Right forelimb (tissue), 1 donor: ENCODE data around the gene EMC6.
A peak's percentile ranks its signal among the peaks of the same experiment; 100 is the strongest.
"Not testable (repeated sequence)": the region's sequence is repeated elsewhere in the genome, so short reads cannot be mapped to it uniquely, and the experiment has no call there.

Experiments
- DNase-seq: peaks from one replicate; pipeline ENCODE4 v3.0.0-alpha.2; 2018

Gene EMC6

DNA sequence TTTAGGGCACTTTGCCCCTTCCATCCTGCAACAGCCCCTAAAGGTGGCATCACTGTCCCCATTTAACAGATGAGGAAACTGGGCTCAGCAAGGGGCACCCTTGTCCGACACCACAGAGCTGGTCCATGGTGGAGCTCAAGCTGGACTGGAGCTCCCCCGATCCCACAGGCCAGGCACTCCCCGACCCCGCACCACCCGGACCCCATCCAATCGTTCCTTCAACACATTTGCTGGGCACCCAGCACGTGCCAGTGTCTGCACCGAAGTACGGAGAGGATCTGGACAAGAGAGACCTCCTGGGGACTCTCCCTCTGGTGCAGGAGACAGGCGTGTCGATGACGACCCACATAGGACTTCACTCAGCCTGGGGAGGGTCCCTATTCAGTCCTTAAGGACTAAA, 13.4 kb downstream of the EMC6 start:
- DNase-seq: no peak

DNA sequence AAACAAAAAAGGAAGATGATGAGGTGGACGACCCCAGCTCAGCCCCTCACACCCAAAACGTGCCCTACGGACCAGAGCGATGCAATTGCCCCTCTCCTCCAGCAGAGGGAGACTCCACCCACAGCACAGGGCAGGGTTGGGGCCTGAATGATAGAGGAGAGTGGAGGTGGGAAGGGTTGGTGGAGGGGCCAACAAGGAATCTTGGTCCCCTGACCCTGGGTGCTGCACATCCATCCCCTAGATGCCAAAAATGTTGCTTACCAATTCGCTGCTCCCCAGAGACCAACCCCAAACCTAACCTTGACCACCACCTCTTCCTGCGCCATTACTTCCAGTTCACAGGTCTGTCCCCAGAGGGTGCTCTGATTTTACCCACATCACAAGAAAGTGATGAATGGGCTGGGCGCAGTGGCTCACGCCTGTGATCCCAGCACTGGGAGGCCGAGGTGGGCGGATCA, 14.5 kb downstream of the EMC6 start:
- DNase-seq: no peak

DNA sequence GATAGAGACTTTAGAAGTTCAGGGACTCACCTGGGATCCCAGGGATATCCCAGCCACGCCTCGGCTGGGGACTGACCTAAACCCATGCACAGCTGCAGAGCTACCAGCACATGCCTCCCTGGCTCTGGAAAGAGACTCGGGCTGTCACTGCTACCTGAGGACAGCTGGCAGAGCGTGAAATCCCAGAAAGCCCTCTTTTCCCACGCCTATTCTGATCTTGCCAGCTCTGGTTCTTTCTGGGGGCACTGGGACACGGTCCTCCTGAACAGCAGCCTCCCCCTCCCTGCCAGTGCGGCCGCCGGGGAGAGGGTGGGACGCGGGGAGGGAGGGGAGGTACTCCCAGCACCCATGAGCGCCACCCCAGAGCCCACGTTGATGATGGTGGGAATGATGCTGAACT, 16.6 kb downstream of the EMC6 start:
- no peak for DNase-seq

DNA sequence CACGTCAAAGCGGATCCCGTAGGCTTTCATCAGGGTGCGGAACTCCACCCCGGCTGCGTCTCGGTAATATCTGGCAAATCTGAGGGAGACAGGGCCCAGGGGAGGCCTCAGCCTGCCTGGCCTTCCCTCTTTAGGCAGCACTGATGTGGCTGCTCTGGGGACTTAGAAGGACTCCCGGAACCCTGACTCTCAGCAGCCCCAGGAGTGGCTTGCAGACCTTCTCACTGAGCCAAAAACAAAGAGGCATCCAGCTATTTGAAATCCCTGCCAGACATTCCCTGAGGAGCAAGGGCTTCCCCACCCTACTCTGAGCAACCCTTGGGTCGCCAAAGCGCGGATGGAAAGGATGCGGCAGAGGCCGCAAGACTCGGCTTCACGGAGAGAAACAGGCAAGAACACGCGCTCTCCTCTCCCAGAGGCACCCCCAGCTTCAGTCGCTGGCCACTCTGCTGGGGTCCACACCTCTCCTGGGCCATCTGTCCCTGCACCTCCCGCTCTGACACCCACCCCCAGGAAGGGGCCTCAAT, 19.5 kb downstream of the EMC6 start:
- DNase-seq: no peak

DNA sequence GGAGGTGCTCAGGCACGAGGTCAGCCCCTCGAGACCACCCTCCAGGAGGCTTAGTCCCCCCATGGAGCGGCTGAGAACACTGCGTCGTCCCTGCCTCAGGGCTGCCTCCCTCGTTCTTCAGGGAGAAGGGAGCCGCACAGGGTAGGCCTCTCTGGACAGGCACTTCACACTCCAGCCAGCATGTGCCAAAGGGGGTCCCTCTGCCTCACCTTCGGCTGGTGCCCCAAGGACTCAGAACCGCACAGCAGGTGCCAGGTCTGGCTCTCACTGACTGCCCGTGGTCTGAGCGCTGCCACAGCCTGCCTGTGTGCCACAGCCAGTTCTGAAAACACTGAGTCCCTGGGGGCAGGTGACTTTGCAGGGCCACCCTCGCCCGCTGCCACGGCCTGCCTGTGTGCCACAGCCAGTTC, 20.2 kb downstream of the EMC6 start:
- DNase-seq: no peak

DNA sequence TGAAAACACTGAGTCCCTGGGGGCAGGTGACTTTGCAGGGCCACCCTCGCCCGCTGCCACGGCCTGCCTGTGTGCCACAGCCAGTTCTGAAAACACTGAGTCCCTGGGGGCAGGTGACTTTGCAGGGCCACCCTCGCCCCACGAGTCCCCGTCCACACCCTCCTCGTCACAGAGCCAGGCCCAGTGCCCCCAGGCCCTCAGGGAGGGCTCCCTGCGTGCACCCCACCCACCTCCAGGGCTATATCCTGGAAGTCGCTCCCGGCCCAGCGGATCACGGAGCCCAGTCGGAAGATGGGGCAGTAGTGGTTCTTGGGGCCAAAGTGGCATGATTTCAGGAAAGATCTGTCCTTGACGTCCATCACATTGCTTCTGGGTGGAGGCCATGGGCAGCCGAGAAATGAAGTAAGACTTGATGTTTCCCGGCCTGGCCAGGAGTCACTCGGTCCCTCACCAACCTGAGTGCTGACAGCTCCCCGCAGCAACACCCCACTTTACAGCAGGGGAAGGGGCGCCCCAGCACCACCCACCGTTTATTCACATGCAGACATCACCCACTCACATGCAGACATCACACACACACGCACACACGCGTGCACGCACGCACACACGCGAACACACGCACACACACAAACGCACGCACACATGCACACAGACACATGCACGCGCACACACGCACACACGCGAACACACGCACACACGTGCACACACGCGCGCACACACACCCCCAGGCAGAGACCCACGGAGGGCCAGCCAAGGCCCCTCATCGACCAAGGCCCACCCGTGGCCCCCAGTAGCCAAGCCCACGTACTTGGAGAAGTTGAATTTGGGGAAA, 20.9 kb downstream of the EMC6 start:
- no peak for DNase-seq

DNA sequence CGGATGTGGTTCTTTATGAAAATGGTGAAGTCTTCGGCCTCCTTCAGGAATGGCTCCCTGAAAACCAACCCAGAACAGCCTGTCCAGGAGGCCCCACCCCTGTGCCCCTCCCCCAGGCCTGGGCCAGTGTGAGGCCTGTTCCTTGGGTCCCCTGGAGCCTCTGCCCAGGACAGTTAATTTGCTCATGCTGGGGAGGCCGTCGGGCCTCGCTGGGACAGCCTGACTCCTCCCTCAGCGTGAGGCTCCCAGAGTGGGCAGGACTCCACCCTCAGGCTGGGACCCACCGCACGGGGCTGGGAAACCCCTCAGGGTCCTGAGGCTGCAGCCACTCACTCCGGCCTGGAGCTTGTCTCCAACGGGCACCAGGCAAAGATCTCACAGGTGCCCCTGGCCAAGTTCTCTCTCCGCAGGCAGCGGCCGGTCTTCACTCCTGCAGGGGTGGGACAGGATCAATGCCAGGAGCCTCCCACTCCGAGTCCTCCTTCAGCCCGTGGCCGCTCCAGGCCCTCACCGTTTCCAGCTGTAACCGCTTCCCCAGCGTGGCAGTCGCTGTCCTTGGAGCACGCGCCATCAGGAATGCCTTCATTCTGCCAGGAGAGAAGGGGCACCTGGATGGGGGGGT, 21.6 kb downstream of the EMC6 start:
- DNase-seq: no peak

DNA sequence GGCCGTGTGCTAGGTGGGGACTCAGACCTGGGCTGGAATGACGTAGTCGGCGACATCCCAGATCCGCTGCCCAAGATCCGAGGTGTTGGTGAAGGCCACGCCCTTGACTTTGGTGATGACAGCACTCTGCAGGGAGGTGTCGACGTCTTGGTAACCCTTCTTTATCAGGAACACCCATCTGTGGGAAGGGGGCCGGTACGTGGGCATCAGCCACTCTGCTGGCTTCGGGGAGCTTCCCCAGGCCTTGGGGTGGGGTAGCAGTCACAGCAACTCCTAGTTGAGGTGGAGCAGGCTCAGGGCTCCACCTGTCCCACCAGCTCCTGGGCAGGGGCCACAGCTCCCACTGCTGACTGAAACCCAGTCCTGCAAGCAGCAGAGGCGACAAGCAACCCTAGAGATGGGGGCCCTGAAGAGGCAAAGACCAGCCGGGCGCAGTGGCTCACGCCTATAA, 23.0 kb downstream of the EMC6 start:
- DNase-seq: no peak

DNA sequence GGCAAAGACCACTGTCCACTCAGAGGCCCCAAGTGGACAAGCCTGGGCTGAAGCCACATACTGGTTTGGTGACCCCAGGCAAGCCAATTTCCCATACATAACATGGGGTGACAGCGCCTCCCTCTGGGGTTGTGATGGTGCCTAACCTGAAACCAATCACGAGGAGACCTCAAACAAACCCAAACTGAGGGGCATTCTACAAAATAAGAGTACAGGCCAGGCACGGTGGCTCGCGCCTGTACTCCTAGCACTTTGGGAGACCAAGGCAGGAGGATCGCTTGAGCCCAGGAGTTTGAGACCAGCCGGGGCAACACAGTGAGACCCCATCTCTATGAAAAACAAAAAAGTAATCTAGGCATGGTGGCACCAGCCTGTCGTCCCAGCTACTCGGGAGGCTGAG, 23.7 kb downstream of the EMC6 start:
- DNase-seq: no peak

DNA sequence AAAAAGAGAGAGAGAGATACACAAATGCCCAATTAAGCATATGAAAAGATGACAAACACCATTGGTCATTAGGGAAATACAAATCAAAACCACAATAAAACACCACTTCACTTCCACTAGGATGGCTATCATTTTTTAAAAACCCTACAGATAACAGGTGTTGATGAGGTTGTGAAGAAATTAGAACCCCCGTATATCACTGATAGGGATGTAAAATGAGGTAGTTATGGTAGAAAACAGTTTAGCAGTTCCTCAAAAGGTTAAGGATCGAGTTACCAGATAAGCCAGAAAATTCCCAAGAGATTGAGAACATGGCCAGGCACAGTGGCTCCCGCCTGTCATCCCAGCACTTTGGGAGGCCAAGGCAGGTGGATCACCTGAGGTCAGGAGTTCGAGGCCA, 24.5 kb downstream of the EMC6 start:
- no peak for DNase-seq

DNA sequence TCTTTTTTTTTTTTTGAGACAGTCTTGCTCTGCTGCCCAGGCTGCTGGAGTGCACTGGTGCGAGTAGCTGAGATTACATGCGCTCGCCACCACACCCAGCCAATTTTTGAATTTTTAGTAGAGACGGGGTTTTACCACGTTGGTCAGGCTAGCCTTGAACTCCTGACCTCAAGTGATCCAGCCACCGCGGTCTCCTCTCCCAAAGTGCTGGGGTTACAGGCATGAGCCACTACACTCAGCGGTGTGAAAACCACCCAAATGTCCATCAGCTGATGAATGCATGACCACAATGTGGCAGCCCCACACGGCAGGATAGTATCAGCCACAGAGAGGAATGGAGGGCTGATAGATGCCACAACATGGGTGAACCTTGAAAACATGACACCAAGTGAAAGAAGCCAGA, 25.2 kb downstream of the EMC6 start:
- no peak for DNase-seq

DNA sequence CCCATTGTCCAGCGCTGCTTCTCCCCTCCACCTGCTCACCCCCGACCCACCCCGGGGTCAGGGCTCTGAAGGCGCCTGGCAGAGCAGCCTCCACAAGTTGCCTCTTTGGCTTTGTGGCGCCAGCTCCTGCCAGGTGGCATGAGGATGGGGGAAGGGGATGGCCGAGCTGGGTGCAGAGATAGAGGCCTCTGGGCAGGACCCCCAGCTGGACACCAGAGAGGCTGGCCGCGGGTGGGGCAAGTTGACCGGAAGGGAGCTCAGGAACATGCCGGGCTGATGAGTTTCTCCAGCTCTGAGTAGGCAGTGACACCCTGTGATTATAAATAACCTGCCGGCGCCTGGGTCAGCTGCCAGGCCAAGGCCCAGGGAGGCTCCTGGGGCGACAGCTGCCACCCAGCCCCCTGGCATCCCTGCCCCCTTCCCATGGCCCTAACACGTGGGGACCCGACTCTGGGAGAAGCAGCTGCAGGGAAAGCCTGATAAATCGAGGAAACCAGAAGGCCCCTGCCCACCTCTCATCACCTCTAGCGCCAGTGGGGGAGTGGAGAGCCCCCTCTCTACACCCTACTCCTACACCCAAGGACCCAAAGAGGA, 26.6 kb downstream of the EMC6 start:
- no peak for DNase-seq

DNA sequence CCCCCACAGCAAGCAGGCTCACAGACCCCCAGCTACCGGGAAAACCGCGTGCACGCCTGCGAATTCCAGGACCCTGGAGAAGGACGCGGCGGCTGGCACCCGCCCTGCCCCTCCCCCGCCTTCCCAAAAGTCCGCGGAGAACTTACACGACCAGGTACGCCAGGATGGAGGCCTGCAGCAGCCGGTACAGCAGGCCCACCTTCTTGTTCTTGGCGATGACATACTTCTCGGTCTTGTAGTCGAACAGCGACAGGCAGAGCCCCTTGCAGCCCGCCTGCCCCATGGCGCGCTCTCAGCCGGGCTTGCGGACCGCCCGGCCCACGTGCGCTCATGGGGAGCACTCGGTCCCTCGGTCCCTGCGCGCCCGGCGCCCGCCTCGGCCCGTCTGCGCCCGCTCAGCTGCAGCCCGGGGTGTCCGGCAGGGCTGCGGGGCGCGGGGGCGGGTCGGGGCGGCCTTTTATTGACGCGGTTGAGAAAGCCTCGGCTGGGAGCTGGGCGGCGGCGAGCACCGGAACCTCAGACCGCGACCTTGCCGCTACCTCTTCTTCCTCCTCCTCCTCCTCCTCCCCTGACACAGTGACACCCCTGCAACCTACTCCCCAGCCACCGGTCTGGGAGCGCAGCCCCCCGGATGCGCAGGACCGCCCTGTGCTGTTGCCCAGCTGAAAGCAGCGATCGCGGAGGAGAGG, 27.3 kb downstream of the EMC6 start, which contains the start of gene P2RX5:
TSS of gene P2RX5 (minus strand) at position 433 of the 689 bp plus-strand sequence. CDS start at position 283, 150 bp downstream.
- peak; percentile 66 for DNase-seq

DNA sequence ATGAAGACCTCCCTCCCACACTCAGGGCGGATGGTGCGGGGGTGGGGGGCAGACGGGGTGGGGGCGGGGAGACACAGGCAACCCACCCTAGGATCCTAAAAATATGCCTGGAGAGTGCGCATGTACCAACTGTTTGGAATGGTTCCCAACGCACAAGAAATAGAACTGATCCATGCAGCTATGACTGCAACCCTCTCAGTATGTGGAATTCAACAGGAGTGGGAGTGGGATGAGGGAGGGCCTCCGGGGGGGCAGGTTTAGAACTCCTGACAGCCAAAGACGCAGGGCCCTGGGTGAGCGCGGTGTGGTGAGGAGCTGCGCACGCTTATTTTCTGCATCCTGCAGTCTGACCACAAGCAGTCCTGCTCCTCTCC, 28.5 kb downstream of the EMC6 start:
- DNase-seq: no peak

DNA sequence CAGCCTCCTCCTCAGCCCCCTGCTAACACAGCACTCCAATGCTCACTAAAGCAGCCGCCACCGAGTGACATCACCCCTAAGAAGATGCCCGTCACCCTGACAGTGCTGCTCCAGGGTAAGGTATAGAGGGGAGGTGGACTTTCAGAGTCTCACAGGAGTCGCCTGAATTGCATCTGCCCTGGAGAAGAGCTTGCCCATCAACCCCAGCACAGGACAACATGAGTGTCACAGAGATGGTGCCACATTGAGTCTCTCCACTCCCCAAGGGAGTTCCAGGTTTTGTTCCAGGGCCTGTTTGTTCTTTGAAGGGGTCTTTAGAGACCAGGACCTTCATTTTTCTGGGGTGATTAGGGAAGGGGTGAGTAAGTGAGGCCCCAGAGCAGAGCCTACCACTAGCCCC, 29.5 kb downstream of the EMC6 start:
- no peak for DNase-seq

DNA sequence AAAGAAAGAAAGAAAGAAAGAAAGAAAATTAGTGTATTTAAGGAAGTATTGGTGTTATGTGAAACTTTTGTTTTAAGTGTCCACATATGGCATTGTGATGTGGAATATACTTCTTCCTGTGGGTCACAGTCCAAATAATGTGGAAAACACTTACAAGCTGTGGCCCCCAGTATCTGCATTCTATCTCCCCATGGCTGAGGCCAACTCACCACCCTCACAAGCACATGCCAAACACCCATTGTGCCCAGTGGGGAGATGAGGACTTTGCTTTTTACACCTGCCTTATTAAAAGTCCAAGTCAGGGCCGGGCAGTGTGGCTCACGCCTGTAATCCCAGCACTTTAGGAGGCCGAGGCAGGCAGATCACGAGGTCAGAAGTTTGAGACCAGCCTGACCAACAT, 31.3 kb downstream of the EMC6 start:
- no peak for DNase-seq

DNA sequence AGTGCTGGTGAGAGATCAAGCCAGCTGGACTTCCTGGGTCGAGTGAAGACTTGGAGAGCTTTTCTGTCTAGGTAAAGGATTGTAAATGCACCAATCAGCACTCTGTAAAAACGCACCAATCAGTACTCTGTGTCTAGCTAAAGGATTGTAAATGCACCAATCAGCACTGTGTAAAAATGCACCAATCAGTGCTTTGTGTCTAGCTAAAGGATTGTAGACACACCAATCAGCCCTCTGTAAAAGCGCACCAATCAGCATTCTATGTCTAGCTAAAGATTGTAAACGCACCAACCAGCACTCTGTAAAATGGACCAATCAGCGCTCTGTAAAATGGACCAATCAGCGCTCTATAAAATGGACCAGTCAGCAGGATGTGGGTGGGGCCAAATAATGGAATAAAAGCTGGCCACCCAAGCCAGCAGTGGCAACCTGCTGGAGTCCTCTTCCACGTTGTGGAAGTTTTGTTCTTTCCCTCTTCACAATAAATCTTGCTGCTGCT, 33.5 kb downstream of the EMC6 start:
- not testable (repeated sequence) for DNase-seq

DNA sequence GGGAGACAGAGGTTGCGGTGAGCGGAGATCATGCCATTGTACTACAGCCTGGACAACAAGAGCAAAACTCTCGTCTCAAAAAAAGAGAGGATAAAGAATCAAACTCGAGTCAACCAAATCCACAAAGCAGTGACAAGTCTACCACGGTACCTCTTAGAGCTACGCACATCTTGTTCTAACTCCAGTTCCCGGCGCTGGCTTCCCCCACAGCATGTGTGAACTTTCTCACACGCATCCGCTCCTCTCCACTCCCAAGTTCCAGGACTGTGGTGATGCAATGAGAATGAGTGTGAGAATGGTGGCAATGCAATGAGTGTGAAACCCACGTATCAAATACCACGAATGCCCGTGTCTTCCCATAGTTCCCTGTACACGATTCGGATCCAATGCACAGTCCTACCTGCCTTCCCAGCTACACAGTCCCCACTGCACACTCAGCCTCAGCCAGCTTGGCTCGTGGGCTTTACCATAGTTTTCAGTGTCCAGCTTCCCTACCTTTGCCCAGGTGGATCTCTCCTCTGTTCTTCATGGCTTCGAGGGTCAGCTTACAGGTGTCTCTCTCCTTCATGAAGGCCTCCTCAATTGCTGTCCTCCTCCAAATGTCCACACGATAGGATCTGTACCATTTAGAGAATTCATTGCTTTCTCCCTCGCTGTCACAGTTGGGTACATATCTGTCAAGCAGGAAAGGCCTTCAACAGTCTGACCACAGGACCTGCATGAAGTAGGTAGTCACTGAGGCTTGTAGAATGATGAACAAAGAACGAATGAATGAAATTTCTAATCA, 36.5 kb downstream of the EMC6 start:
- DNase-seq: no peak

DNA sequence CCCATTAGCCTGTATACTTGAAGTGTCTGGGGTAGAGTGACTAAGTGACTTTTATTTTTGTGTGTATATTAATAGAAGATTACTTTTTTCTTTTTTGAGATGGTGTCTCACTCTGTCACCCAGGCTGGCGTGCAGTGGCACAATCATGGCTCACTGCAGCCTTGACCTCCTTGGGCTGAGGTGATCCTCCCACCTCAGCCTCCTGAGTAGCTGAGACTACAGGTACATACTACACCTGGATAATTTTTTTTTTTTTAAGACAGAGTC, 37.0 kb downstream of the EMC6 start:
- not testable (repeated sequence) for DNase-seq

DNA sequence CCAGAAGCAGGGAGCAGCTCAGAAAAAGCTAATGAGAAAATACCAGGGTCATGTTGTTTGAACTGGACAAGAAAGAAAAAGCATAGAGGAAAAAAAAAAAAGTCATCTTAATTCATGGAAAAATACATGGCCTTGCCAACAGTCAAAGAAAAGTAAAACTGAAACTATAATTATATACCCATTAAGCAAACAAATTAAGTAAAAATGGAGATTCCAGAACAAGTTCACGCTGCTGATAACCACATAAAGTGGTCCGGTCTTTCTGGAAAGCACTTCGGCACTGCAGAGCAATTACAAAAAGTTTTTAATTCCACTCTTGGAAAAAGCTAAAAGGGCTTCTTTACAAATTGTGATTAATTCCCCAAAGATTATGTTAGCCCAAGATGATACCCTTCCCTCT, 39.8 kb downstream of the EMC6 start:
- DNase-seq: no peak

DNA sequence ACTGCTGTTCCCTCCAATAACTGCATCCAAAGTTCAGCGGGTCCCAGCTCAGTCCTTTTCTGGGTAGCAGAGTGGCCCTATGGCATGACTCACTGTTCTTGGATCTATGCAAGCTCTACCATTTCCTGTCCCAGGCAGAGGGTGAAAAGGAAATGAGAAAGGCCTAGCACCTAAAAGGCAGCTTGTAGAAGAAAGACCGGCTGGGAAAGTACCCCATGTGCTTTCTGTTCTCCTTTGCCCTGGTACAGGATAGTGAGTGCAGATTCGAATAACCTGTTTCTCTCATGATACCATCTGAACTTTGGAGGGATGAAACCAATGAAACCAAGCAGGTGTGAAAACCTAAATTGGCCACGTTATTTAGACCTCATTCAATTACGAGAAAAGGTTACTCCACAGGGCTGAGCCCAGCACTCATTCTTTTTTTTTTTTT, 42.4 kb downstream of the EMC6 start:
- no peak for DNase-seq

DNA sequence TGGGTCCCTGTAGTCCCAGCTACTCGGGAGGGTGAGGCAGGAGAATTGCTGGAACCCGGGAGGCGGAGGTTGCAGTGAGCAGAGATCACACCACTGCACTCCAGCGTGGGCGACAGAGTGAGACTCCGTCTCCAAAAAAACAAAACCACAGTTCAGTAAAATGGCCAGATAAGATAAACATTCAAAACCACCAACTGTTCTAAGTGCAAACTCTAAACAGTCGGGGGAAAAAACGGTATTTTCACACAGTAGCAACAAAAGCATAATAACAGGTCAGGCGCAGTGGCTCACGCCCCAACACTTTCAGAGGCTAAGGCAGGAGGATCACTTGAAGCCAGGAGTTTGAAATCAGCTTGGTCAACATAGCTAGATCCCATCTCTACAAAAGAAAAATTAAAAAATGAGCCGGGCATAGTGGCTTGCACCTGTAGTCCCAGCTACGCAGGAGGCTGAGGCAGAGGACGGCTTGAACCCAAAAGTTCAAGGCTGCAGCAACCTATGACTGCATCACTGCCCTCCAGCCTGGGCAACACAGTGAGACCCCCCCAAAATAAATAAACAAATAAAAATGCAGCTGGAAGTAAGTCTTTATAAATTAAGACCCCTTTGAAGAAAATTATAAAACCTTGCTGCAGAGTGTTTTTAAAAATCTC, 44.3 kb downstream of the EMC6 start:
- DNase-seq: no peak
